Kidney epithelial cell (primary cell): ENCODE results near the gene ERC2. TPM values are rescaled to one million over a fixed set of nuclear protein-coding genes. Genes with fewer than 3 reads are reported as not detected.

Source experiments
- DNase-seq: peaks from one replicate; pipeline ENCODE4 v3.0.0-alpha.2; 2010; ENCODE audit warnings: low read depth
- H3K27me3 ChIP-seq: 2 replicates; pipeline ENCODE4 v1.6.0; 2011; ENCODE audit warnings: low read length; ENCODE audit not compliant: control insufficient read depth, insufficient read depth
- H3K36me3 ChIP-seq: 2 replicates; pipeline ENCODE4 v1.5.1; 2011; ENCODE audit warnings: low read length; ENCODE audit not compliant: control insufficient read depth, insufficient read depth
- H3K4me3 ChIP-seq: 2 replicates; pipeline ENCODE4 v1.5.1; 2011; ENCODE audit warnings: low read depth, mild to moderate bottlenecking, control low read depth, low read length
- CTCF ChIP-seq: IDR thresholded peaks from 2 replicates; pipeline ENCODE4 v1.5.1; 2011; ENCODE audit warnings: mild to moderate bottlenecking, moderate library complexity, low read length, control low read depth, inconsistent platforms; ENCODE audit not compliant: insufficient read depth, poor library complexity, severe bottlenecking
- total RNA-seq: library from RNA; depleted of rRNA; stranded (reverse); fragments of >200 nt; gene quantifications from 2 replicates; pipeline ENCODE4 v1.2.3, GENCODE V29; 2015

Gene ERC2
- total RNA-seq, 1 donor from 2014 or later = 17.0 TPM

DNA sequence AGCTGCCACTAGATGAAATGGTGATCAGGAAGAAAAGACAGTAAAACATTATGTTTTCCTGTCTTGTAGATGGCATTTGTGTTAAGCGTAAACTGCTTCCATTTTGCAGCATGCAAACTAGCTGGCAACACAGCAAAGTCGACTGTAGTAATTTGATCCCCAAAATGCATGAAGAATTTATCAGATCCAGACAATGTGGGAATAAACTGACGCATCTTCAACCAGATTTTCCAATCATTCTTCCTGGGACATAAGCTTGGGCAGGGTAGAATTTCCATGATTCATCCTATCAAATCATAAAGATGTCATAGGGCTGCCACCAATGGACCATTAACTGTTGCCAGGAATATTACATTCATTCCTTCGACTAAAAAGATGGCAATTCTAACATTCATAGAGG lies 260.3 kb downstream of the ERC2 start:
- Histone ChIP-seq H3K36me3 (no peaks in the 10 kb centered on the region), H3K27me3 (no peaks in the 10 kb centered on the region), H3K4me3 (no peak overlapping the region)
- no peak for TF ChIP-seq CTCF
- no peak for DNase-seq

GRCh38 chr3:56205406-56205805 lies 262.9 kb downstream of the ERC2 start:
- no peaks in the 10 kb centered on the region for H3K36me3 ChIP-seq
- no peaks in the 10 kb centered on the region for H3K27me3 ChIP-seq
- no peak for DNase-seq
- no peak overlapping the region for H3K4me3 ChIP-seq
- no peak for TF ChIP-seq CTCF

- no peaks in the 10 kb centered on the region for H3K36me3 ChIP-seq
- H3K4me3 ChIP-seq = no peak overlapping the region
- H3K27me3 ChIP-seq = no peaks in the 10 kb centered on the region
- no peak for DNase-seq
- TF ChIP-seq CTCF = no peak
These were observed 265.3 kb downstream of the ERC2 start for GRCh38 chr3:56202997-56203396.

DNA sequence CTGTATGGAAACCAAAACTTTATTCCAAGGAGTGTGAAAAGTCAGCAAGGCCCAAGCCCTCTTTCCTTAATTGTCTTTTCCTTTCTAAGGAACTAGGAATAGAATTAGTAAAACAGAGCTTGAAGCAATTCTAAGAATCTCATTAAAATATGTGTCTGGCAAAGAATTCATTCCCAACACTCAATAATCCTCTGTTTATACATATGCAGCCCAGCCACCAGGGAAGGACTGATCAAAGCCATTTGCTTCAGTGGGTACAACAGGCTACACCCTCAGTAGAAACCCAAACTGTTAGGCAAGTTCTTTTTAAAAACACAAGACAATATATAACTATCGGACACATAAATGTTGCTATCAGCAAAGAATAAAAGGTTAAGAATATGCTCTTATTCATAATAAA lies 266.9 kb downstream of the ERC2 start:
- DNase-seq = no peak
- Histone ChIP-seq H3K36me3 (no peaks in the 10 kb centered on the region), H3K27me3 (no peaks in the 10 kb centered on the region), H3K4me3 (no peak overlapping the region)
- no peak for TF ChIP-seq CTCF

DNA sequence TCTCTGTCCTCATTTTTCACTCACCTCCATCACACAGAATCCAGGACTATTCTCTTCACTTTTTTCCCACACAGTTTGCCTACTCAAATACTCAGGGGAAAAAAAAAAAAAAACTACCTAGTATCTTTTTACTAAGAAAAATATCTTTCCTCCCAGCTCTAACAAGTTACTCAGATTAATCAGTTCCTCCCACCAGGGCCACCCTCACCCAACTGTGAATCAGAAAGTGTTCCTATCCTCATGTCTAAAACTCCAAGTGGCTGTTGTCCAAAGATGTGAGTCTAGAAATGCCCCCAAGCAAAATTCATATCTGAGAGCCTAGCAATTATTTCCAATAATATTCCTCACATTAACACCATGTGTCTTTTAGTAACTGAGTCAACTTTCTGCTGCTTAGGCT lies 268.0 kb downstream of the ERC2 start:
- H3K27me3 ChIP-seq = no peaks in the 10 kb centered on the region
- H3K4me3 ChIP-seq = no peak overlapping the region
- H3K36me3 ChIP-seq = no peaks in the 10 kb centered on the region
- TF ChIP-seq CTCF = no peak
- no peak for DNase-seq

DNA sequence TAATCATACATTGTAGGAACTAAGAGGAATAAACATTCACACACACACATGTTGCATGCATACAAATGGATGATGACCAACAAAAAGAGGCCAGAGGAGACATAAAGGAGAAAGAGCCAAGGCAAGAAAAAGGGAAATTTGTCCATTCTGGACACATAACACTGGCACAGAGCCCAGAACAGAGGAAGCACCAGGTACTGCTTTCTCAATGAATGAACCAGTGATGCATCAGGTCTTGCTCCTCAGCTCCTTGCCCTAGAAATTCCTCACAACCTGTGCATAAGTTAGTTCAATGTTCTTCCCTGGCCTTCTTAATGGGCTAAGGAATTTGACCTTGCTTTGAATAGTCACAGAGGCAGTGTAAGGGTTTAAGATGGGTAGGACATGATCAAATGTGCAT lies 270.3 kb downstream of the ERC2 start:
- H3K27me3 ChIP-seq = no peaks in the 10 kb centered on the region
- TF ChIP-seq CTCF = no peak
- DNase-seq = no peak
- no peaks in the 10 kb centered on the region for H3K36me3 ChIP-seq
- no peak overlapping the region for H3K4me3 ChIP-seq
